Progenitor cell of endocrine pancreas (in vitro differentiated cells): ENCODE results near the gene CADM3. TPM values are rescaled to one million over a fixed set of nuclear protein-coding genes. Genes with fewer than 3 reads are reported as not detected.

Experiments used
- DNase-seq: peaks from one replicate; pipeline ENCODE4 v3.0.0; 2021; ENCODE audit warnings: low spot score; ENCODE audit not compliant: unreplicated experiment
- H3K27ac Mint-ChIP-seq: 2 replicates; pipeline ENCODE4 v1.8.0; 2021; ENCODE audit warnings: mild to moderate bottlenecking, moderate library complexity, mixed read lengths
- H3K27me3 Mint-ChIP-seq: 2 replicates; pipeline ENCODE4 v1.8.0; 2021; ENCODE audit warnings: mixed read lengths
- H3K36me3 Mint-ChIP-seq: 2 replicates; pipeline ENCODE4 v1.8.0; 2022; ENCODE audit warnings: mixed read lengths; ENCODE audit not compliant: insufficient read depth
- H3K4me1 Mint-ChIP-seq: 2 replicates; pipeline ENCODE4 v1.8.0; 2021; ENCODE audit warnings: low read depth, mixed read lengths
- H3K4me3 Mint-ChIP-seq: 2 replicates; pipeline ENCODE4 v1.8.0; 2021; ENCODE audit warnings: low read depth, mild to moderate bottlenecking, moderate library complexity, mixed read lengths
- H3K9me3 Mint-ChIP-seq: 2 replicates; pipeline ENCODE4 v1.8.0; 2021; ENCODE audit warnings: low read depth, mixed read lengths
- total RNA-seq: library from RNA; stranded (reverse); gene quantifications from 2 replicates; pipeline ENCODE4 v1.2.1, GENCODE V29; 2021
- TF ChIP-seq, protein P1 (sequence below): fragments of 200-600 bp; sonication (generic); IDR thresholded peaks from one replicate; pipeline ENCODE4 v1.5.0; 2021; ENCODE audit warnings: antibody characterized with exemption, mild to moderate bottlenecking; ENCODE audit not compliant: unreplicated experiment

The CADM3 gene
- total RNA-seq, 1 donor from 2014 or later: 8.9 TPM

- no peaks in the 10 kb centered on the region for H3K27me3 Mint-ChIP-seq
- no peak for DNase-seq
- peaks cover 3% of the 10 kb centered on the region for H3K9me3 Mint-ChIP-seq
- TF ChIP-seq, protein P1, sequence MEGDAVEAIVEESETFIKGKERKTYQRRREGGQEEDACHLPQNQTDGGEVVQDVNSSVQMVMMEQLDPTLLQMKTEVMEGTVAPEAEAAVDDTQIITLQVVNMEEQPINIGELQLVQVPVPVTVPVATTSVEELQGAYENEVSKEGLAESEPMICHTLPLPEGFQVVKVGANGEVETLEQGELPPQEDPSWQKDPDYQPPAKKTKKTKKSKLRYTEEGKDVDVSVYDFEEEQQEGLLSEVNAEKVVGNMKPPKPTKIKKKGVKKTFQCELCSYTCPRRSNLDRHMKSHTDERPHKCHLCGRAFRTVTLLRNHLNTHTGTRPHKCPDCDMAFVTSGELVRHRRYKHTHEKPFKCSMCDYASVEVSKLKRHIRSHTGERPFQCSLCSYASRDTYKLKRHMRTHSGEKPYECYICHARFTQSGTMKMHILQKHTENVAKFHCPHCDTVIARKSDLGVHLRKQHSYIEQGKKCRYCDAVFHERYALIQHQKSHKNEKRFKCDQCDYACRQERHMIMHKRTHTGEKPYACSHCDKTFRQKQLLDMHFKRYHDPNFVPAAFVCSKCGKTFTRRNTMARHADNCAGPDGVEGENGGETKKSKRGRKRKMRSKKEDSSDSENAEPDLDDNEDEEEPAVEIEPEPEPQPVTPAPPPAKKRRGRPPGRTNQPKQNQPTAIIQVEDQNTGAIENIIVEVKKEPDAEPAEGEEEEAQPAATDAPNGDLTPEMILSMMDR: no peak
- H3K4me1 Mint-ChIP-seq: no peaks in the 10 kb centered on the region
- H3K27ac Mint-ChIP-seq: no peak overlapping the region
- no peak overlapping the region for H3K4me3 Mint-ChIP-seq
- H3K36me3 Mint-ChIP-seq: no peaks in the 10 kb centered on the region
Observed at GRCh38 chr1:159141584-159142390, 29.6 kb upstream of the CADM3 start.

DNA sequence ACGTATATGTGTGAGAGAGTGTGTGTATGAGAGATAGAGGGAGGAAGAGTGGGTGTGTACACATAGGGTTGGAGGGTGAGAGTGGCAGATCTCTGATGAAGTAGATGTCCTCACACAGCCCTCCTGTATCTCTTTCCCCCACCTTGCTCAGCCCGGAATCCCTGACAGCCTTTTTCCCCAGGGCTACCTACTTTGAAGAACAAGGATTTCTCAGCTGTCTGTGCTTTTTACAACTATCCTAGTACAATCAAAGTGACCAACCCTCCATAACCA lies 29.1 kb upstream of the CADM3 start:
- H3K4me1 Mint-ChIP-seq: no peaks in the 10 kb centered on the region
- DNase-seq: no peak
- no peaks in the 10 kb centered on the region for H3K27me3 Mint-ChIP-seq
- H3K36me3 Mint-ChIP-seq: no peaks in the 10 kb centered on the region
- H3K9me3 Mint-ChIP-seq: peaks cover 3% of the 10 kb centered on the region
- H3K27ac Mint-ChIP-seq: no peak overlapping the region
- H3K4me3 Mint-ChIP-seq: no peak overlapping the region
- TF ChIP-seq, protein P1: no peak

DNA sequence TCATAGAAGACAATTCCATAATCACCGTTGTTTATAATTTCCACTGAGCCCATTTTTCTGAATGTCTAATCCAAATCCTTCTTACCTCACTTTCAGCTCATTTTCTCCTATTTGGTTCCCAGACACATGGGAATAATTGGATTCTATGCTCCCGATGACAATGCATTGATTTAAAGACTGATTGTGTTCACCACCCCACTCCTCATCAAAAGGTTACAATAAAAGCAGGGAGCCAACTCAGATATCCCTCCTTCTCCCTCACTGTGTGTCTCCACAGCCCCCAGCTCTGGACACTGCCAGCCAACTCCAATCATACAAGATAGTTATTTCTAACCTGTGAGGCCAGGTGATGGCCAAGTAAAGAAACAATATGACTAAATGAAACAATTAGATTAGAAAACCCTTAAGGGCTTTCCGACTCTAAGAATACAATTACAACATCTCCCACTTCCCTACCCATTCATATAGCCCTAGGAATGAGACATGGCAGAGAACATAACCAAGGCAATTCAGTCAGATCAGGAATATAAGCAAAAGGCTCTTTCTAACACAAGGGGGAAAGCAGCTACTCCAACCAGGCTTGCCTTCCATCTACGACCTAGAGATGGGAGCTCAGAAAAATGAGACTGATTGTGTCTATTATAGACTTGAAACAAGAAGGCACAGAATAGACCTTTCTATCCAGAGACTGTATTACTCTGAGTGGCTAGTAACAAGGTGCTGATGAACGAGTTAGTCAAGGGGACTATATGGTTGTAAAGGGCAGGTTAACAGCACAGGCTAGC lies 28.5 kb upstream of the CADM3 start:
- no peaks in the 10 kb centered on the region for H3K27me3 Mint-ChIP-seq
- TF ChIP-seq, protein P1: no peak
- no peaks in the 10 kb centered on the region for H3K36me3 Mint-ChIP-seq
- no peak for DNase-seq
- H3K27ac Mint-ChIP-seq: no peak overlapping the region
- H3K9me3 Mint-ChIP-seq: peaks cover 3% of the 10 kb centered on the region
- no peak overlapping the region for H3K4me3 Mint-ChIP-seq
- H3K4me1 Mint-ChIP-seq: no peaks in the 10 kb centered on the region

DNA sequence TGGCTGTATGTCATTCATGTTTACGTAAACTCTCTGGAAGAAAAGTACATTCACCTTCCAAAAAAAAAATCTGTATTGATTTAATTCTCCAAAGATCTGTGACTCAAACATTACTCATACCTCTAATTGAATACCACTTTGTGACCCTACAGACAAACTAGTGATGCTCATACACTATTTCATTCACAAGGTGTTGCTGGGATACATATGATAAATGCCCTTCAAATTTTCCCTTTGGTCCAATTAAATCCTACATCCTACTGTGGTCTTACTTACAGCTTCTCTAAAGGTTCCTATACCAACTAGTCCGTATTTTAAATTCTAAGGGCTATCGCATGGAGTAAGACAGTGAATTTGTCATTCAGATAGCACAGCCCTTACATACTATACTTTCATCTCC lies 26.8 kb upstream of the CADM3 start:
- no peak for DNase-seq
- no peaks in the 10 kb centered on the region for H3K27me3 Mint-ChIP-seq
- TF ChIP-seq, protein P1: no peak
- H3K4me3 Mint-ChIP-seq: no peak overlapping the region
- H3K4me1 Mint-ChIP-seq: no peaks in the 10 kb centered on the region
- H3K27ac Mint-ChIP-seq: no peak overlapping the region
- peaks cover 3% of the 10 kb centered on the region for H3K9me3 Mint-ChIP-seq
- H3K36me3 Mint-ChIP-seq: no peaks in the 10 kb centered on the region

DNA sequence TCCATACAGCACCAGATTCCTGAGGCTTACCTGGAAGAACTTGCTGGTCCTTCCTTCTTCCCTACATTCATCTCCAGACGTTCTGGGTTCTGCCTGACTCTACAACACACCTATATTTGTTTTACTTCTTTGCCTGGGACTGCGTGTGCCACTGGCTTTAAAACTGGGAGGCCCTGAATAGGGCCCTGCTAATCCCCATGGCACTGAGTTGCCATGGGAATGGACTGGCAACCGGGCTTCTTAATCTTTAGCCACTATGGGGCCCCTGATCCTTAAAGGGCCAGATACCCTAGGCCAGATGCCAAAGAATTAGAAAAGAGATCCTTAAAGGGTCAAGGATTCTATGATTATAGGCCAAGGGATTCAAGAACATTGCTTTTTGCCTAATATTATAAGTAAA lies 24.4 kb upstream of the CADM3 start:
- H3K27me3 Mint-ChIP-seq: no peaks in the 10 kb centered on the region
- TF ChIP-seq, protein P1: no peak
- no peak for DNase-seq
- no peaks in the 10 kb centered on the region for H3K4me1 Mint-ChIP-seq
- no peaks in the 10 kb centered on the region for H3K36me3 Mint-ChIP-seq
- no peak overlapping the region for H3K4me3 Mint-ChIP-seq
- H3K27ac Mint-ChIP-seq: no peak overlapping the region
- H3K9me3 Mint-ChIP-seq: peaks cover 3% of the 10 kb centered on the region
